Natural killer cell treated with Interleukin-12 subunit alpha and Interleukin-12 subunit beta and Interleukin-15 and Interleukin-18, amount 100 ng/mL, for 72 hours (primary cell): ENCODE results near the gene STX12. TPM values are rescaled to one million over a fixed set of nuclear protein-coding genes. Genes with fewer than 3 reads are reported as not detected.

Experiments
- ATAC-seq, 2 donors: fragments of 150-1000 bp; cut with Tn5 transposase in 1 of 2; sonication (Bioruptor Pico), chemical (Tn5 transposase) in 1 of 2; 2 replicates each; pipeline ENCODE4 v1.10.0; 2021
- DNase-seq: peaks from one replicate; pipeline ENCODE4 v3.0.0; 2022; ENCODE audit warnings: low spot score
- H3K27ac Mint-ChIP-seq, 2 donors: 1 replicate in 1 of 2; 2 replicates in 1 of 2; pipeline ENCODE4 v1.8.0; 2022; ENCODE audit warnings: mixed read lengths in 2 of 2, mild to moderate bottlenecking in 1 of 2, moderate library complexity in 1 of 2
- H3K27me3 Mint-ChIP-seq, 2 donors: 1 replicate in 1 of 2; 2 replicates in 1 of 2; pipeline ENCODE4 v1.8.0; 2022; ENCODE audit warnings: mixed read lengths in 2 of 2
- H3K36me3 Mint-ChIP-seq: one replicate; pipeline ENCODE4 v1.8.0; 2022; ENCODE audit warnings: mixed read lengths
- H3K4me1 Mint-ChIP-seq, 2 donors: 1 replicate in 1 of 2; 2 replicates in 1 of 2; pipeline ENCODE4 v1.8.0; 2022; ENCODE audit warnings: low read depth in 2 of 2, mixed read lengths in 2 of 2, mild to moderate bottlenecking in 1 of 2
- H3K4me3 Mint-ChIP-seq: one replicate; pipeline ENCODE4 v1.8.0; 2022; ENCODE audit warnings: mixed read lengths
- H3K9me3 Mint-ChIP-seq: 2 replicates; pipeline ENCODE4 v1.8.0; 2022; ENCODE audit warnings: mixed read lengths
- total RNA-seq, 2 donors: library from RNA; stranded (reverse); gene quantifications; one replicate each; pipeline ENCODE4 v1.2.3, GENCODE V29; 2022

STX12 gene
- total RNA-seq: 10 to 100 TPM; 47.9 to 50.2 TPM

DNA sequence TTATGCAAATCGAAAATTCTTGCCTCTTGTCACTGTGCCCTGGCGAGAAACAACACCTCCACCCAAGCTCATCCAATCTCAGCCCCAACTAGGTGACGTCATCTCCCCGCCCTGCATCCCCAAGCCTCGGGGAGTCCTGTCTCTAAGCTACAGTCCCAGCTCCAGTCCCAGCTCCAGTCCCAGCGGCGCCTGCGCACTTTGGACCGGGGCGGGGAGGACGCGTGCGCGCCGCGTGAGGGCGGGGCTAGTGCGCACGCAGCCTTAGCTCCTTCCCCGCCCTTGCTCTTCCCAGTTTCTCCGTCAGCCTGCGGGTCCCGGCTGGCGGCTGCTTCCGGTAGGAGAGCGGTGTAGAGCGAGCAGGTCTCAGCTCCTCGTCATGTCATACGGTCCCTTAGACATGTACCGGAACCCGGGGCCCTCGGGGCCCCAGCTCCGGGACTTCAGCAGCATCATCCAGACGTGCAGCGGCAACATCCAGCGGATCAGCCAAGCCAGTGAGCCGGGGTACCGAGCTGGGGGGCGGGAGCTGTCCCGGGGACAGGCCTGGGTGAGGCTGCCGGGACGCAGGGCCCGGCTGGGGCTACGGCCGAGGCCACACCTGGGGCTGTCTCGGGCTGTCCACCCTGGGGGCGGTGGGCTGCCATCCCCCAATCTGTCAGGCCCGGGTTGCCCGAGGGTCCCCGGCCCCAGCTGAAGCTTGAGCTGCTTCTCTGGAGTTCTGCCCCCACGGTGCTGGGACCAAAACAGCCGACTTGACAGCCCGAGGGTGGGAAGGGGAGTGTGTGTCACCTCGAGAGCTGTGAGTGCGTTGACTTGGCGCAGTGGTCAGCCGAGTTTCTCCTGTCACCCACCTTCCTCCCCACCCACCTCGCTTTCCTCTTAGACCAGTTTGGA, at the start of gene STX12:
Gene STX12, plus strand, starts transcription at position 288 of the 894 bp plus-strand sequence. Its CDS starts 89 bp downstream, at position 377.
- Mint-ChIP-seq H3K27me3 (no peaks in the 10 kb centered on the region), H3K4me3 (peak within 1 kb of the TSS; percentile 94), H3K9me3 (no peaks in the 10 kb centered on the region), H3K27ac (peak within 1 kb of the TSS; percentile 99), H3K36me3 (peaks cover 19% of the 10 kb centered on the region), H3K4me1 (peaks cover 23 to 33% of the 10 kb centered on the region in 2 donors)
- DNase-seq (peak; percentile 99), ATAC-seq (peak; percentile 98 to 99)

DNA sequence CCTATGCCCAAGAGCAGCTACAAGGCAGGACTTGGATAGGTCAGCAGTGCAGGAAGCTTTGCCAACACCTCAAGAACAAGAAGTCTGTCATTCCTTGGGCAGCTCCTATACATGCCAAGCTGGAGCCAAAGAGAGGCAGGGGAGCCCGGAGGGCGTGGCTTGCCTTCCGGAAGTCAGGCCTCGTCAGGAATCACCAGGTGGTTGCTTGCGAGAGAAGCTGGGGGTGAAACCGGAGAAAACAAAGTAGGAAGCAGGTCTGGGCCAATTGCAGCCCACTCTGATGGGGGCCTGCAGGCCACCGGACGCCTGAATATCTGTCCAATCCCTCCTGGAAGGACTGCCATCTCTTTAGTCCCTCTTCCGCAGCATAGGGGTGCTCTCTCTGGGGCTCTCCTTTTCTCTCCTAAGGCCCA, 48.1 kb upstream of the STX12 start:
- H3K4me3 Mint-ChIP-seq: peak overlapping the region; percentile 88
- H3K36me3 Mint-ChIP-seq: peaks cover 4% of the 10 kb centered on the region
- peak overlapping the region; percentile 84 to 96 for H3K27ac Mint-ChIP-seq
- no peaks in the 10 kb centered on the region for H3K9me3 Mint-ChIP-seq
- ATAC-seq: no peak
- DNase-seq: no peak
- peaks cover 3 to 4% of the 10 kb centered on the region in 2 donors for H3K27me3 Mint-ChIP-seq
- H3K4me1 Mint-ChIP-seq: peaks cover 8 to 9% of the 10 kb centered on the region in 2 donors

DNA sequence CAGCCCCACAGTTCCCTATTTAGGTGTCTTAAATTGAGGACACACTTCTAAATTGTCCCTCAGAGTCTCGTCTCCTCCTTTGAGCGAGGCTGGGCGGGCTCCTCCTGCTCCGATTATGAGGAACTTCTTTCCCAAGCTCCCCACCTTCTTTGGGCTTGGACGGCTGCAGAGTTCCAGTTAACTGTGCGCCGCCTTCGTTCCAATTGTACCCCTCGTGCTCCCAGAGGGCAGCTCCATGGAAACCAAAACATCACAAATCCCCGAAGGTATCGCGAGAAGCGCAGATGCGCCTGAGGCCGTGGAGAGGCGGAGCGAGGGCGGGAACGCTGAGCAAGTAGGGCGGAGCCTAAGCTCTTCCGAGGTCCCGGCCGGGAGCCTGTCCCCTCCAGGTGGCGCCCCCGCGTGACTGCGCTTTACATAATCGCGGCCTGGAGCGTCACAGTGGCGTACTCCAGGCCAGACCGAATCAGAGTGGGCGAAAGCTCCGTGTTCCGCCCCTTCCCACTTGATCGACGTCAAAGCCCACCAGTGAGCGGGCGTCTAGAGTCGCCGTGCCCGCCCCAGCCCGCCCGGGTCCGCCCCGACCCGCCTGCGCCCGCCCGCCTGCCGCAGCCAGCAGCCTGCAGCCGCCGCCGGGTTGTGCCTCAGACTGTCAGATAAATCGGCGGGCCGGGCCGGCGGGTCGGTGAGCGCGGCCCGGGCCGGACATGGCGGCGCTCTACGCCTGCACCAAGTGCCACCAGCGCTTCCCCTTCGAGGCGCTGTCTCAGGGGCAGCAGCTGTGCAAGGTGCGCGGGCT, 47.4 kb upstream of the STX12 start, which contains the start of gene FAM76A:
Gene FAM76A, plus strand, starts transcription at position 588 of the 799 bp plus-strand sequence. Its CDS starts 120 bp downstream, at position 708.
- ATAC-seq: peak; percentile 98
- Mint-ChIP-seq H3K4me1 (peaks cover 8 to 9% of the 10 kb centered on the region in 2 donors), H3K27me3 (no peaks in the 10 kb centered on the region), H3K4me3 (peak within 1 kb of the TSS; percentile 88), H3K36me3 (peaks cover 4% of the 10 kb centered on the region), H3K27ac (peak within 1 kb of the TSS; percentile 84 to 96), H3K9me3 (no peaks in the 10 kb centered on the region)
- DNase-seq: peak; percentile 99

DNA sequence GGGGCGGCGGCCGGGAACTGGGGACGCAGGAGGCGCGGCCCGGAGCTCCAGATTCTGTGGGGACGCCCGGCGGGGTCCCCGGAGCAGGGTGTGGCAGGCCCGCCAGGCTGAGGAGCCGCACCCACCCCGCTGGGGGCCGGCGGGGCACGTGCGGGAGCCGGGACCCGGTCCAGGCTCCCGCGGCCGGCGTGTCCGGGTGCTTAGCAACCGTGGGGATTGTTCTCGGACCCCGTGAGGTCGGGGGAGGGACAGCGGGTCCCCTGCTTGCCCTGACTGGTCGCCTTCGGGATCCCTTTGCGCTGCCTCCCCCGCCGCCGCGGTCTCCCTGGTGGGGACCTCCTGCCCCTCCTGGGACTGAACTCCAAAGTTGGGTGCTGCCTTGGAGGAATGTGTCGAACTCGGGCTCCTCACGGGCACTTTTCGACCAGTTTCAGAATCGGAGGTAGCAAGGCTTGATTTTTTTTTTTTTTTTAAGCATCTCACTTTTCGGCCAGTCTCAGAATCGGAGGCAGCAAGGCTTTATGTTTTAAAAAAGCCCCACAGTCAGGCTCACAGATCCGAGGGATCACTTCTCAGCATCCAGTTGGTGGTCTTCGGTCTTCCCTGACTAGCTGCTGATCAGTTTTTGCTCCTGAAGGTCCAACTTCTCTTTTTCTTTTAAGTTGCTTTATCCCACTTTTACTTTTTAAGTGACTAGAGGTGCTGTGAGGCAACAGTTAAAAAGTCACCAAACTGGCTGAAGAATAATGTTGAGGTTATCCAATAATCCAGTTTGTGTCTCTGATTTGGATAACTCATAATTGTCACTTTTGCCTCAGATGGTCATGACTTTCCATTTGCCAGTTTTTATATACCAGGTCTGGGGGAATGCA, 46.6 kb upstream of the STX12 start:
- Mint-ChIP-seq H3K36me3 (peaks cover 4% of the 10 kb centered on the region), H3K4me1 (peaks cover 8 to 9% of the 10 kb centered on the region in 2 donors), H3K27me3 (no peaks in the 10 kb centered on the region), H3K27ac (peak overlapping the region; percentile 49 to 77), H3K9me3 (no peaks in the 10 kb centered on the region), H3K4me3 (peak overlapping the region; percentile 87)
- ATAC-seq (peak; percentile 2 to 39), DNase-seq (peak; percentile 72)

DNA sequence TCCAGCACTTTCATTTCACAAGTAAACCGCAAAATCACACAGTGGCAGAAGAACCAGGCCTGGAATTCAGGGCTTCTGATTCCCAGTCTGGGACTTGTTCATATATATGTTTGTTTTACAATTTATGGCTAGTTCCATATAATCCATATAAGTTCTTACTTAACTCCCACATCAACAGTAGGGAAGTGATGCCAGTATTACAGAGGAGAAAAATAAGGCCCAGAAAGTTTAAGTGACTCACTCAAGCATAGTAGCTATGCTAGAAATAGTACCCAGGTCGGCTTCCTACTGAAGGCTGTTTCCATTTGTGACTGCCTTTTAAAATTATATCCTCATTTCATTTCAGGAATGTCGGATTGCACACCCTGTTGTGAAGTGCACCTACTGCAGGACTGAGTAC, 45.9 kb upstream of the STX12 start:
- ATAC-seq (no peak), DNase-seq (no peak)
- H3K4me3 Mint-ChIP-seq: peak overlapping the region; percentile 87
- no peaks in the 10 kb centered on the region for H3K9me3 Mint-ChIP-seq
- peaks cover 4% of the 10 kb centered on the region for H3K36me3 Mint-ChIP-seq
- peak overlapping the region in 1 of 2 donors; percentile 77 for H3K27ac Mint-ChIP-seq
- H3K4me1 Mint-ChIP-seq: peaks cover 8 to 9% of the 10 kb centered on the region in 2 donors
- H3K27me3 Mint-ChIP-seq: no peaks in the 10 kb centered on the region

DNA sequence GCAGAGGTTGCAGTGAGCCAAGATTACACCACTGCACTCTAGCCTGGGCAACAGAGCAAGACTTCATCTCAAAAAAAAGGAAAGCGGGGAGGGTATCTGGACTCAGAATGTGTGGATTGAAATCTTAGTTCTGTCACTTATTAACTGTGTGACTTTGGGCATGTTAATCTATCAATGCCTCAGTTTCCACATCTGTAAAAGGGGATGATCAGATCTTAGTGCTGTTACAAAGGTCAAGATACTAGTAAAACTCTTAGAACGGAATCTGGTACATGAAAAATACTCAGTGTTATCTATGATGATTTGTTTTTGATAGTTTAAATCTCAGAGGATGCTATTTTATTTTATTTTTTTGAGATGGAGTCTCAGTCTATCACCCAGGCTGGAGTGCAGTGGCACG, 36.8 kb upstream of the STX12 start:
- H3K27ac Mint-ChIP-seq: no peak overlapping the region
- no peak for ATAC-seq
- DNase-seq: no peak
- H3K27me3 Mint-ChIP-seq: no peaks in the 10 kb centered on the region
- H3K36me3 Mint-ChIP-seq: peaks cover 10% of the 10 kb centered on the region
- no peaks in the 10 kb centered on the region for H3K4me1 Mint-ChIP-seq
- no peaks in the 10 kb centered on the region for H3K9me3 Mint-ChIP-seq
- H3K4me3 Mint-ChIP-seq: no peak overlapping the region

DNA sequence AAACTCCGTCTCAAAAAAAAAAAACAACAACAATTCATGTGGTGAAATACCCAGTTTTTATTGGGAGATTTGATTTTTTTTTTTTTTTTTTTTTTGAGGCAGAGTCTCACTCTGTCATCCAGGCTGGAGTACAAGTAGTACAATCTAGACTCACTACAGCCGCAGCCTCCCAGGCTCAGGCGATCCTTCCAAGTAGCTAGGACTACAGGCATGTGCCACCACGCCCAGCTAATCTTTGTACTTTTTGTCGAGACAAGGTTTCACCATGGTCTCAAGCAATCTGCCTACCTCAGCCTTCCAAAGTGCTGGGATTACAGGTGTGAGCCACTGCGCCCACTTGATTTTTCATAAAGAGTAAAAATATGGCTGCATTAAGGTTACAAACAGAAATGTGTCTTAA, 31.9 kb upstream of the STX12 start:
- ATAC-seq (no peak), DNase-seq (no peak)
- Mint-ChIP-seq H3K27ac (no peak overlapping the region), H3K4me3 (no peak overlapping the region), H3K36me3 (peaks cover 10% of the 10 kb centered on the region), H3K27me3 (no peaks in the 10 kb centered on the region), H3K9me3 (no peaks in the 10 kb centered on the region), H3K4me1 (peaks cover 0 to 2% of the 10 kb centered on the region in 2 donors)

DNA sequence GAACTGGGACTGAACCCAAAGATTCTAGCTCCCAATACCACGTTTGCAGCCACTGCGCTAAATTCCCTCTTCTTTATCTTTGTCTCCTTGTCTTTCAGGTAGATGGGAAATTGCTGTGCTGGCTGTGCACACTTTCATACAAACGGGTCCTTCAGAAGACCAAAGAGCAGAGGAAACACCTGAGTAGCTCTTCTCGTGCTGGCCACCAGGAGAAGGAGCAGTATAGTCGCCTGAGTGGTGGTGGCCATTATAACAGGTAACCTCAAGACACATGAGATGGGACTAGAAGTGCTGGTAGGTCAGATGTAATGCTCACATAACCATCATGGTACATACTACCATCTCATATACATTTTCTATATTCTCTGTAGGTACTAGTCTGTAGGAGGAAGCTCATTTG, 28.5 kb upstream of the STX12 start:
- Mint-ChIP-seq H3K4me1 (peaks cover 0 to 2% of the 10 kb centered on the region in 2 donors), H3K9me3 (no peaks in the 10 kb centered on the region), H3K27me3 (no peaks in the 10 kb centered on the region), H3K4me3 (no peak overlapping the region), H3K36me3 (peaks cover 6% of the 10 kb centered on the region), H3K27ac (no peak overlapping the region)
- no peak for ATAC-seq
- DNase-seq: no peak

DNA sequence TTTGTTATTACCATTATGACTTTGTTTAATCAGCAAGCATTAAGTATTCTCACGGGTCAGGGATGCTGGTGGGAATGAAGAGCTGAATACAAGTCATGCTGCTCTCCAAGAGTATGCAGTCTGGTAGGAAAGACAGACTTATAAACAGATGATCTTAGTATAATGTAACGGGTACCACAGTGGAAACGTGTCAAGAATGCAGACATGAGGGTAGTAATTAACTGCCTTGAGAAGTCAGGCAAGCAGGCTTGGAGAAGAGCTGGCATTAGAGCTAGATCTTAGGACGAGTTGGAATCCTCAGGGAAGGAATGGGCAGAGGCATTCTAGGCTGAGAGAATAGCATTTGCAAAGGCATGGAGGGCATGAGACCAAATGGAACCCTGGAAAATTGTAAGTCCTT, 27.6 kb upstream of the STX12 start:
- H3K4me1 Mint-ChIP-seq: peaks cover 0 to 2% of the 10 kb centered on the region in 2 donors
- no peak overlapping the region for H3K4me3 Mint-ChIP-seq
- H3K36me3 Mint-ChIP-seq: peaks cover 14% of the 10 kb centered on the region
- H3K27me3 Mint-ChIP-seq: no peaks in the 10 kb centered on the region
- DNase-seq: no peak
- H3K27ac Mint-ChIP-seq: no peak overlapping the region
- H3K9me3 Mint-ChIP-seq: no peaks in the 10 kb centered on the region
- ATAC-seq: no peak

DNA sequence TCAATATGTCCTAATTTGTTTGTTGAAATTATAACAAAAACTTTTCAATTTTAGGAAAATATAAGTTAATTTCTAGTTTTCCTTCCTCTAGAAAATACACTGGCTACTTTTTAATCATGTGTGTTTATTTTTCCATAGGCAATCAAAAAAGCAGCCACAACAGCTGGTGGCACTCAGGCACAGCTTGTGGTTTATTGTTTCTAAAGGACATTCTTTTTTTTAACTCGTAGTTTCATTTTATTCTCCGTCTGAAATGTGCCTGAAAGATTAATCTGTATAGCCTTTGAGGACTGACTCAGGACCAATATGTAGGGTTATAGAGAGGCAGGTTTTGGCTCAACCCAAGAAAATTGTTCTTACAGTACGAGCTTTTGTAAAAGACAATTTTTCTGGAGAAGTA, 20.7 kb upstream of the STX12 start:
- H3K4me1 Mint-ChIP-seq: no peaks in the 10 kb centered on the region
- no peaks in the 10 kb centered on the region for H3K27me3 Mint-ChIP-seq
- H3K27ac Mint-ChIP-seq: no peak overlapping the region
- H3K9me3 Mint-ChIP-seq: no peaks in the 10 kb centered on the region
- DNase-seq: no peak
- H3K4me3 Mint-ChIP-seq: no peak overlapping the region
- no peak for ATAC-seq
- H3K36me3 Mint-ChIP-seq: peaks cover 8% of the 10 kb centered on the region

DNA sequence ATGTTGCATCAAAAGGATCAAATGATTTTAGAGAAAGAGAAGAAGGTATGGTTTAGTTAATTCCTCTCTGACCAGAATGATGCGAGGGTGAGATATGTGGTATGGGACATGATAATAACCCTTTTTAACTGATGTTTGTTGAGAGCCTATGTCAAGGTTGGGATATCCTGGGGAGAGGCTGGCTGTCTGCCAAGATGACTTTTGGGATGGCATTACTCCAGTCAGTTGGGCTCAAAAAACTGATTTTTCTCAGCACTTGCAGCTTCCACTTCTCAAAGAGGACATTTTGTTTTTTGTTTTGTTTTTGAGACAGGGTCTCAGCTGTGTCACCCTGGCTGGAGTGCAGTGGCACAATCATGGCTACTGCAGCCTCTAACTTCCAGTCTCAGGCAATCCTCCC, 17.7 kb upstream of the STX12 start:
- no peaks in the 10 kb centered on the region for H3K27me3 Mint-ChIP-seq
- no peak overlapping the region for H3K27ac Mint-ChIP-seq

DNA sequence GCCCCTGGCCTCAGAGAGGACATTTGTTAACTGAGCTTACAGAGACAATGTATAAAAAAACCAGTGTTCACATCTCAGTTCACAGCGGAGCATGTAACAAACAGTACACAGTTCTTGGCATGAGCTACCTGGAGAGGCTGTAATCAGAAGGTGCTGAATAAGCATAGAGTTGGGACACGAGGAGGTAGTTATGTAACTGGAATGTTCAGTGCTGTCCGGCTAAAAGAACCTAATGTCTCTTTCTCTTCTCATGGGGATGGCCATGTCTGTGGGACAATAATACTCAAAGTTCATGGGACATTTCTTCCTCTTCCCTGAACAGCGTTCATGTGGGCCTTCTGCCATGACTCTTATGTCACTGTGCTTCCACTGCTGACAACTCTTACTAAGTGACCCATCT, 17.2 kb upstream of the STX12 start:
- no peaks in the 10 kb centered on the region for H3K4me1 Mint-ChIP-seq
- no peak overlapping the region for H3K4me3 Mint-ChIP-seq
- no peak for DNase-seq
- H3K27me3 Mint-ChIP-seq: no peaks in the 10 kb centered on the region
- H3K27ac Mint-ChIP-seq: no peak overlapping the region
- H3K36me3 Mint-ChIP-seq: peaks cover 10% of the 10 kb centered on the region
- no peaks in the 10 kb centered on the region for H3K9me3 Mint-ChIP-seq
- ATAC-seq: no peak

More for the DNA sequence above, 17.7 kb upstream of the STX12 start:
- H3K36me3 Mint-ChIP-seq: peaks cover 8% of the 10 kb centered on the region
- DNase-seq (no peak), ATAC-seq (no peak)
- no peak overlapping the region for H3K4me3 Mint-ChIP-seq
- H3K9me3 Mint-ChIP-seq: no peaks in the 10 kb centered on the region
- no peaks in the 10 kb centered on the region for H3K4me1 Mint-ChIP-seq

DNA sequence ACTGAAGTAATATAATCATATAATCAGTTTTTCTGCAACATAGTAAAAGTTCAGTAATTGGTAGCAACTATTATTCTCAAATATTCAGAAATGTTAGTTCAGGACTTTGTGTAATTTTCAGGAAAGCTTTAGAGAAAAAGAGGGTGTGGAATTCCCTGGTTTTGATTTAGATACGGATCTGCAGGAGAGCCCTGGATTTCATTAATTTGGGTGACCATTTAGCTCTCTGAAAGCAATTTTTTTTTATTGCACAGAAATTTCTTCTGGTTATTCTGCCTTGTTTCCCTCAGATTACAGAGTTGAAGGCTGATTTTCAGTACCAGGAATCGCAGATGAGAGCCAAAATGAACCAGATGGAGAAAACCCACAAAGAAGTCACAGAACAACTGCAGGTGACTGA, 13.8 kb upstream of the STX12 start:
- DNase-seq (no peak), ATAC-seq (no peak)
- Mint-ChIP-seq H3K4me1 (no peaks in the 10 kb centered on the region), H3K9me3 (no peaks in the 10 kb centered on the region), H3K36me3 (peaks cover 10% of the 10 kb centered on the region), H3K27me3 (no peaks in the 10 kb centered on the region), H3K27ac (no peak overlapping the region), H3K4me3 (no peak overlapping the region)
